Measurements from ENCODE around the gene TYW1. TPM values are rescaled to one million over a fixed set of nuclear protein-coding genes. Genes with fewer than 3 reads are reported as not detected.

TYW1 gene
- total and polyA plus RNA-seq, 2 of the 8 experiments (the other 6 are each of a cell fraction or from before 2014, with no cell fraction given), result 8.8 to 16.2 TPM

DNA sequence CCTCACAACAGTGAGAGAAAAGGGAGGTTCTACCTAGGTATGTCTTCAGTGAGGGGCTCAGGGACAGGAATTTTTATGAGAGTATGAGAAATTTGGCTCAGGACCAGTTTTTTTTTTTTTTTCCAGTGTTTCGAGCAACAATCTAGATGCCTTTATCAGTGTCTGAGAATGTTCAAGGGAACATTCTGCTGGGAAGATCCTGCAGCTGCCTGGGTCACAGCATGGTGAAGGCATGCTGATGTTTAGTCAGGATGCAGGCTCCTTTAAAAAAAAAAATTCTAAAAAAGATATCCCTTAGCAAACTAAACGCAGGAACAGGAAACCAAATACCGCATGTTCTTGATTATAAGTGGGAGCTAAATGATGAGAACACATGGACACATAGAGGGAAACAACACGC lies 32.2 kb upstream of the TYW1 start (continued):
- TF ChIP-seq, protein P1, sequence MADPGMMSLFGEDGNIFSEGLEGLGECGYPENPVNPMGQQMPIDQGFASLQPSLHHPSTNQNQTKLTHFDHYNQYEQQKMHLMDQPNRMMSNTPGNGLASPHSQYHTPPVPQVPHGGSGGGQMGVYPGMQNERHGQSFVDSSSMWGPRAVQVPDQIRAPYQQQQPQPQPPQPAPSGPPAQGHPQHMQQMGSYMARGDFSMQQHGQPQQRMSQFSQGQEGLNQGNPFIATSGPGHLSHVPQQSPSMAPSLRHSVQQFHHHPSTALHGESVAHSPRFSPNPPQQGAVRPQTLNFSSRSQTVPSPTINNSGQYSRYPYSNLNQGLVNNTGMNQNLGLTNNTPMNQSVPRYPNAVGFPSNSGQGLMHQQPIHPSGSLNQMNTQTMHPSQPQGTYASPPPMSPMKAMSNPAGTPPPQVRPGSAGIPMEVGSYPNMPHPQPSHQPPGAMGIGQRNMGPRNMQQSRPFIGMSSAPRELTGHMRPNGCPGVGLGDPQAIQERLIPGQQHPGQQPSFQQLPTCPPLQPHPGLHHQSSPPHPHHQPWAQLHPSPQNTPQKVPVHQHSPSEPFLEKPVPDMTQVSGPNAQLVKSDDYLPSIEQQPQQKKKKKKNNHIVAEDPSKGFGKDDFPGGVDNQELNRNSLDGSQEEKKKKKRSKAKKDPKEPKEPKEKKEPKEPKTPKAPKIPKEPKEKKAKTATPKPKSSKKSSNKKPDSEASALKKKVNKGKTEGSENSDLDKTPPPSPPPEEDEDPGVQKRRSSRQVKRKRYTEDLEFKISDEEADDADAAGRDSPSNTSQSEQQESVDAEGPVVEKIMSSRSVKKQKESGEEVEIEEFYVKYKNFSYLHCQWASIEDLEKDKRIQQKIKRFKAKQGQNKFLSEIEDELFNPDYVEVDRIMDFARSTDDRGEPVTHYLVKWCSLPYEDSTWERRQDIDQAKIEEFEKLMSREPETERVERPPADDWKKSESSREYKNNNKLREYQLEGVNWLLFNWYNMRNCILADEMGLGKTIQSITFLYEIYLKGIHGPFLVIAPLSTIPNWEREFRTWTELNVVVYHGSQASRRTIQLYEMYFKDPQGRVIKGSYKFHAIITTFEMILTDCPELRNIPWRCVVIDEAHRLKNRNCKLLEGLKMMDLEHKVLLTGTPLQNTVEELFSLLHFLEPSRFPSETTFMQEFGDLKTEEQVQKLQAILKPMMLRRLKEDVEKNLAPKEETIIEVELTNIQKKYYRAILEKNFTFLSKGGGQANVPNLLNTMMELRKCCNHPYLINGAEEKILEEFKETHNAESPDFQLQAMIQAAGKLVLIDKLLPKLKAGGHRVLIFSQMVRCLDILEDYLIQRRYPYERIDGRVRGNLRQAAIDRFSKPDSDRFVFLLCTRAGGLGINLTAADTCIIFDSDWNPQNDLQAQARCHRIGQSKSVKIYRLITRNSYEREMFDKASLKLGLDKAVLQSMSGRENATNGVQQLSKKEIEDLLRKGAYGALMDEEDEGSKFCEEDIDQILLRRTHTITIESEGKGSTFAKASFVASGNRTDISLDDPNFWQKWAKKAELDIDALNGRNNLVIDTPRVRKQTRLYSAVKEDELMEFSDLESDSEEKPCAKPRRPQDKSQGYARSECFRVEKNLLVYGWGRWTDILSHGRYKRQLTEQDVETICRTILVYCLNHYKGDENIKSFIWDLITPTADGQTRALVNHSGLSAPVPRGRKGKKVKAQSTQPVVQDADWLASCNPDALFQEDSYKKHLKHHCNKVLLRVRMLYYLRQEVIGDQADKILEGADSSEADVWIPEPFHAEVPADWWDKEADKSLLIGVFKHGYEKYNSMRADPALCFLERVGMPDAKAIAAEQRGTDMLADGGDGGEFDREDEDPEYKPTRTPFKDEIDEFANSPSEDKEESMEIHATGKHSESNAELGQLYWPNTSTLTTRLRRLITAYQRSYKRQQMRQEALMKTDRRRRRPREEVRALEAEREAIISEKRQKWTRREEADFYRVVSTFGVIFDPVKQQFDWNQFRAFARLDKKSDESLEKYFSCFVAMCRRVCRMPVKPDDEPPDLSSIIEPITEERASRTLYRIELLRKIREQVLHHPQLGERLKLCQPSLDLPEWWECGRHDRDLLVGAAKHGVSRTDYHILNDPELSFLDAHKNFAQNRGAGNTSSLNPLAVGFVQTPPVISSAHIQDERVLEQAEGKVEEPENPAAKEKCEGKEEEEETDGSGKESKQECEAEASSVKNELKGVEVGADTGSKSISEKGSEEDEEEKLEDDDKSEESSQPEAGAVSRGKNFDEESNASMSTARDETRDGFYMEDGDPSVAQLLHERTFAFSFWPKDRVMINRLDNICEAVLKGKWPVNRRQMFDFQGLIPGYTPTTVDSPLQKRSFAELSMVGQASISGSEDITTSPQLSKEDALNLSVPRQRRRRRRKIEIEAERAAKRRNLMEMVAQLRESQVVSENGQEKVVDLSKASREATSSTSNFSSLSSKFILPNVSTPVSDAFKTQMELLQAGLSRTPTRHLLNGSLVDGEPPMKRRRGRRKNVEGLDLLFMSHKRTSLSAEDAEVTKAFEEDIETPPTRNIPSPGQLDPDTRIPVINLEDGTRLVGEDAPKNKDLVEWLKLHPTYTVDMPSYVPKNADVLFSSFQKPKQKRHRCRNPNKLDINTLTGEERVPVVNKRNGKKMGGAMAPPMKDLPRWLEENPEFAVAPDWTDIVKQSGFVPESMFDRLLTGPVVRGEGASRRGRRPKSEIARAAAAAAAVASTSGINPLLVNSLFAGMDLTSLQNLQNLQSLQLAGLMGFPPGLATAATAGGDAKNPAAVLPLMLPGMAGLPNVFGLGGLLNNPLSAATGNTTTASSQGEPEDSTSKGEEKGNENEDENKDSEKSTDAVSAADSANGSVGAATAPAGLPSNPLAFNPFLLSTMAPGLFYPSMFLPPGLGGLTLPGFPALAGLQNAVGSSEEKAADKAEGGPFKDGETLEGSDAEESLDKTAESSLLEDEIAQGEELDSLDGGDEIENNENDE (IDR thresholded peaks at IDR 0.05; ENCODE audit: insufficient replicate concordance, low read length), result no peak
- TF ChIP-seq SP4 (IDR thresholded peaks at IDR 0.05; ENCODE audit: low read length), result no peak
- TF ChIP-seq, protein P2, sequence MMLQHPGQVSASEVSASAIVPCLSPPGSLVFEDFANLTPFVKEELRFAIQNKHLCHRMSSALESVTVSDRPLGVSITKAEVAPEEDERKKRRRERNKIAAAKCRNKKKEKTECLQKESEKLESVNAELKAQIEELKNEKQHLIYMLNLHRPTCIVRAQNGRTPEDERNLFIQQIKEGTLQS (IDR thresholded peaks at IDR 0.05; ENCODE audit: insufficient read depth, low read depth, low read length), result no peak
- no peak for TF ChIP-seq RFX5 (IDR thresholded peaks at IDR 0.05; ENCODE audit: borderline replicate concordance, low read depth, low read length)
- TF ChIP-seq TAF7 (optimal IDR thresholded peaks at IDR 0.05; ENCODE audit: borderline replicate concordance, low read depth, low read length), result no peak
- no peak for TF ChIP-seq CHD1 (IDR thresholded peaks at IDR 0.05; ENCODE audit: low read depth, low read length)

Measured in H1 (cell line).